K562 (cell line): ENCODE results near the gene ZNF292. TPM values are rescaled to one million over a fixed set of nuclear protein-coding genes. Genes with fewer than 3 reads are reported as not detected.

Experiments
- ATAC-seq: fragments of 200-7000 bp; cut with Tn5 transposase; 3 replicates; pipeline ENCODE4 v1.9.1; 2020; ENCODE audit warnings: moderate library complexity
- BruUV-seq: library from RNA; stranded (reverse); fragments of 400-500 nt; replicated peaks from 2 replicates; lab custom pipeline; 2021; lab: Mats Ljungman, UMichigan
- CTCF ChIA-PET: fragments of 300-600 bp; formaldehyde crosslinking; extraction: SDS; loops from one replicate; lab custom pipeline; 2021; ENCODE audit warnings: low intra/inter-chr PET ratio; lab: Yijun Ruan, JAX
- POLR2A ChIA-PET: fragments of 300-600, 350-650 bp; sonication (Branson Sonifier 250); formaldehyde crosslinking; extraction: SDS; loops from one replicate; lab custom pipeline; 2021; ENCODE audit warnings: antibody characterized with exemption, inconsistent platforms; lab: Yijun Ruan, JAX
- DNase-seq, 4 experiments: peaks; one replicate each; pipeline versions ENCODE4 v3.0.0 to v3.0.0-alpha.2; 2011 to 2018; ENCODE audit warnings: low spot score in 3 of 4, mixed read lengths in 3 of 4; ENCODE audit errors: extremely low read depth in 1 of 4
- FAIRE-seq: peaks from 2 replicates; lab custom pipeline; 2011; peaks lifted over from hg19 to GRCh38; lab: Jason Lieb, UNC
- H2AFZ ChIP-seq: 2 replicates; pipeline ENCODE4 v1.6.0; 2011; ENCODE audit warnings: low read depth, low read length, control low read depth, inconsistent platforms
- H3K27ac ChIP-seq: fragments of 200-600 bp; 3 replicates; pipeline ENCODE4 v1.8.0; 2011; ENCODE audit warnings: low read depth, mild to moderate bottlenecking, control low read depth, inconsistent platforms, low read length, moderate library complexity, mixed read lengths; ENCODE audit errors: extremely low read depth
- H3K27me3 ChIP-seq, 2 experiments: fragments of 300-600 bp in 1 of 2; 2 replicates in 1 of 2; 3 replicates in 1 of 2; pipeline versions ENCODE4 v1.6.0 to v1.8.0; 2011; ENCODE audit warnings: inconsistent platforms in 2 of 2, low read length in 2 of 2, mild to moderate bottlenecking in 1 of 2, mixed read lengths in 1 of 2, moderate library complexity in 1 of 2; ENCODE audit not compliant: control insufficient read depth in 2 of 2, insufficient read depth in 2 of 2
- H3K36me3 ChIP-seq: fragments of 300-600 bp; 3 replicates; pipeline ENCODE4 v1.8.0; 2011; ENCODE audit warnings: mild to moderate bottlenecking, low read length, inconsistent platforms; ENCODE audit not compliant: control insufficient read depth, insufficient read depth
- H3K4me1 ChIP-seq, 2 experiments: fragments of 200-600 bp in 1 of 2; replicated peaks in 1 of 2; 2 replicates in 1 of 2; 3 replicates in 1 of 2; pipeline versions ENCODE4 v1.5.1 to v1.8.0; 2011; ENCODE audit warnings: inconsistent platforms in 2 of 2, low read length in 2 of 2, mild to moderate bottlenecking in 1 of 2, mixed read lengths in 1 of 2, moderate library complexity in 1 of 2; ENCODE audit not compliant: control insufficient read depth in 2 of 2, insufficient read depth in 2 of 2
- H3K4me2 ChIP-seq: 2 replicates; pipeline ENCODE4 v1.6.1; 2011; ENCODE audit warnings: low read length, control low read depth, inconsistent platforms, mixed read lengths; ENCODE audit not compliant: insufficient read depth
- H3K4me3 ChIP-seq: fragments of 200-600 bp; sonication (generic), shearing (Covaris generic); 2 replicates; pipeline ENCODE4 v1.5.1; 2016; ENCODE audit warnings: control low read depth, inconsistent platforms
- H3K79me2 ChIP-seq: fragments of 200-600 bp; 3 replicates; pipeline ENCODE4 v1.8.0; 2011; ENCODE audit warnings: low read length, inconsistent platforms; ENCODE audit not compliant: control insufficient read depth, insufficient read depth
- H3K9ac ChIP-seq, 2 experiments: 2 replicates each; pipeline versions ENCODE4 v1.6.0 to v1.6.1; 2011; ENCODE audit warnings: low read depth in 2 of 2, low read length in 2 of 2, control low read depth in 1 of 2, inconsistent platforms in 1 of 2, mild to moderate bottlenecking in 1 of 2, mixed read lengths in 1 of 2; ENCODE audit not compliant: insufficient read depth in 1 of 2
- H3K9me1 ChIP-seq: one replicate; pipeline ENCODE4 v1.6.0; 2011; ENCODE audit warnings: inconsistent platforms, mild to moderate bottlenecking, low read length, moderate library complexity; ENCODE audit not compliant: control insufficient read depth, insufficient read depth
- H3K9me3 ChIP-seq: replicated peaks from 2 replicates; pipeline ENCODE4 v1.5.1; 2011; ENCODE audit warnings: low read depth, low read length, inconsistent platforms; ENCODE audit not compliant: control insufficient read depth, insufficient read depth
- H4K20me1 ChIP-seq: replicated peaks from 2 replicates; pipeline ENCODE4 v1.6.1; 2011; ENCODE audit warnings: low read length, inconsistent platforms, mixed read lengths; ENCODE audit not compliant: control insufficient read depth, insufficient read depth
- HNRNPH1 ChIP-seq: fragments of 200-400 bp; formaldehyde crosslinking; optimal IDR thresholded peaks from 2 replicates; pipeline ENCODE3; 2017; ENCODE audit warnings: low read depth, mild to moderate bottlenecking, low read length, moderate library complexity
- MYBL2 ChIP-seq, 2 experiments: fragments of 450-650 bp in 1 of 2; sonication (generic) in 1 of 2; formaldehyde crosslinking in 1 of 2; IDR thresholded peaks; 2 replicates each; pipeline versions ENCODE4 v1.6.1 to v1.8.1; 2017 to 2022; ENCODE audit warnings: borderline replicate concordance in 1 of 2, inconsistent platforms in 1 of 2, low read depth in 1 of 2, mild to moderate bottlenecking in 1 of 2, missing genetic modification reagents in 1 of 2, moderate library complexity in 1 of 2
- SAFB2 ChIP-seq: fragments of 200-400 bp; formaldehyde crosslinking; IDR thresholded peaks from 2 replicates; pipeline ENCODE4 v1.6.1; 2018; ENCODE audit warnings: borderline replicate concordance, low read length, low read depth, moderate library complexity; ENCODE audit not compliant: severe bottlenecking
- TAL1 ChIP-seq: fragments of 450-650 bp; IDR thresholded peaks from 2 replicates; pipeline ENCODE4 v1.6.1; 2016; ENCODE audit warnings: mild to moderate bottlenecking
- ZNF79 ChIP-seq: fragments of 250-450 bp; sonication (Bioruptor Pico); IDR thresholded peaks from 2 replicates; pipeline ENCODE4 v1.4.0; 2020; ENCODE audit warnings: low read depth, mild to moderate bottlenecking, moderate library complexity
- WGBS: fragments of 100-300 bp; shearing (Covaris generic); methylation state at CpG from one replicate; pipeline ENCODE4 v1.1.6; 2016; ENCODE audit warnings: low coverage, mixed read lengths; ENCODE audit not compliant: insufficient coverage; ENCODE audit errors: missing lambda C conversion rate; 5-methylcytosine and 5-hydroxymethylcytosine counted together
- in situ Hi-C: fragments of 300-500 bp; cut with MboI; formaldehyde crosslinking; loops from 4 replicates; pipeline ENCODE4 v1.15.0; 2018; ENCODE audit warnings: inconsistent platforms, mixed read lengths
- intact Hi-C: fragments of 100-400 bp; cut with micrococcal nuclease; formaldehyde crosslinking; loops from 2 replicates; pipeline ENCODE4 v1.14.2; 2022
- polyA plus RNA-seq, 8 experiments: library from polyadenylated mRNA; depleted of rRNA in 4 of 8; stranded (reverse) in 5 of 8; unstranded in 3 of 8; fragments of >200 nt; fragmentation: Nextera tagmentation in 2 of 8; fragmentation: Illumina TruSeq in 1 of 8; extraction: Ambion mirVana in 2 of 8; extraction: Trizol in 1 of 8; gene quantifications; 2 replicates each; pipeline versions ENCODE4 v1.2.1 to v1.2.3, GENCODE V29; 2011 to 2014; ENCODE audit warnings: inconsistent platforms in 1 of 8, missing spikeins in 1 of 8
- total RNA-seq, 7 experiments: library from RNA; depleted of rRNA in 6 of 7; stranded (reverse); fragments of >200 nt in 6 of 7; fragmentation: Illumina TruSeq in 2 of 7; extraction: Trizol in 2 of 7; gene quantifications; 2 replicates each; pipeline versions ENCODE4 v1.2.1 to v1.2.3, GENCODE V29; 2011 to 2021; ENCODE audit warnings: low replicate concordance in 1 of 7
- TF ChIP-seq, protein P1 (sequence below): fragments of 250-450 bp; sonication (Bioruptor Pico); IDR thresholded peaks from 2 replicates; pipeline ENCODE4 v1.5.0; 2020; ENCODE audit warnings: mild to moderate bottlenecking

The ZNF292 gene
- total and polyA plus RNA-seq, 9 of the 15 experiments (the other 6 are each of a cell fraction or from before 2014, with no cell fraction given), result 4.4 to 17.1 (median 12.8) TPM

DNA sequence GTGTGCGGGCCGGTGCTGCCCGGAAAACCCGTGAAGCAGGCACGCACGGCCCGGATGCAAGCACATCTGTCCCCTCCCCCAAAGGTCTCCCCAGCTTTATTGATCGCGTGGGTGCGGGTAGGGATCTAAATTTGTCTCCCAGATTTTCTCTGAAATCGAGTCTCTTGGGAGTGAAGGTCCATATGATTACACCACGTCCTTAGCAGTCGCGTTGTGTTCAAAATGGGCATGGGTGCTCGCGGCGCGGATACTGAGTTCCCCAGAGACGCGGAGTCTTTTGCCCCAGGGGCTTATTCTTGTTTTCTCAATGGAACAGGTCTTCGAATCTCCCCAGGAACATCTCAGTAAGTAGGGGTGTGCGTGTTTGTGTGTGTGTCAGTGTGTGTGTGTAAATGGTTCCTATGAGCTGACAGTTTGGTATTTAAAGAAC is 2.8 kb upstream of the ZNF292 start:
- H3K36me3 ChIP-seq, result no peaks in the 10 kb centered on the region
- H3K4me3 ChIP-seq, result no peak overlapping the region
- no peak for FAIRE-seq
- in situ Hi-C loops, result no loop called here
- peaks cover 8% of the 10 kb centered on the region; the same call in 1 of the 2 replicates for H4K20me1 ChIP-seq
- no peak overlapping the region for H2AFZ ChIP-seq
- intact Hi-C loops, result no loop called here
- peaks cover 4 to 13% of the 10 kb centered on the region in 2 experiments; a peak in 3 of 5 replicates for H3K4me1 ChIP-seq
- 85% methylated on average over 22 of the region's 22 CpGs for WGBS
- TF ChIP-seq ZNF79 (no peak), MYBL2 (IDR thresholded peaks at IDR 0.05; ENCODE audit: low read depth) (no peak), MYBL2 (CRISPR knock-in tag; IDR thresholded peaks at IDR 0.05; ENCODE audit: borderline replicate concordance) (no peak), TAL1 (no peak), SAFB2 (no peak), HNRNPH1 (no peak)
- TF ChIP-seq, protein P1, sequence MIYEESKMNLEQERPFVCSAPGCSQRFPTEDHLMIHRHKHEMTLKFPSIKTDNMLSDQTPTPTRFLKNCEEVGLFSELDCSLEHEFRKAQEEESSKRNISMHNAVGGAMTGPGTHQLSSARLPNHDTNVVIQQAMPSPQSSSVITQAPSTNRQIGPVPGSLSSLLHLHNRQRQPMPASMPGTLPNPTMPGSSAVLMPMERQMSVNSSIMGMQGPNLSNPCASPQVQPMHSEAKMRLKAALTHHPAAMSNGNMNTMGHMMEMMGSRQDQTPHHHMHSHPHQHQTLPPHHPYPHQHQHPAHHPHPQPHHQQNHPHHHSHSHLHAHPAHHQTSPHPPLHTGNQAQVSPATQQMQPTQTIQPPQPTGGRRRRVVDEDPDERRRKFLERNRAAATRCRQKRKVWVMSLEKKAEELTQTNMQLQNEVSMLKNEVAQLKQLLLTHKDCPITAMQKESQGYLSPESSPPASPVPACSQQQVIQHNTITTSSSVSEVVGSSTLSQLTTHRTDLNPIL (CRISPR knock-in tag), result no peak
- TF ChIP-seq, all 486 proteins: peak for 0
- Histone ChIP-seq H3K9ac (no peak overlapping the region), H3K4me2 (no peak overlapping the region), H3K9me3 (no peaks in the 10 kb centered on the region), H3K27ac (no peak overlapping the region), H3K79me2 (peaks cover 30% of the 10 kb centered on the region), H3K9me1 (no peaks in the 10 kb centered on the region), H3K27me3 (peaks cover 0 to under 1% of the 10 kb centered on the region in 2 experiments; a peak in 2 of 5 replicates)
- CTCF ChIA-PET, result no interaction called here
- DNase-seq, result no peak
- POLR2A ChIA-PET, result no interaction called here
- no peak for ATAC-seq
- BruUV-seq, result no TSS peak
